Kidney (tissue), 14 donors: Measurements from ENCODE around the gene ZFYVE1. TPM values are rescaled to one million over a fixed set of nuclear protein-coding genes. Genes with fewer than 3 reads are reported as not detected.

Experiments
- DNase-seq, 5 donors: peaks; one replicate each; pipeline ENCODE4 v3.0.0-alpha.2; 2013 to 2020
- FAIRE-seq: peaks from 2 replicates; lab custom pipeline; 2012; peaks lifted over from hg19 to GRCh38; lab: Jason Lieb, UNC
- H3K27ac ChIP-seq, 2 donors: one replicate each; pipeline ENCODE4 v1.7.0; 2013; ENCODE audit warnings: low read depth in 2 of 2, low read length in 2 of 2, inconsistent platforms in 1 of 2
- H3K27me3 ChIP-seq: one replicate; pipeline ENCODE4 v1.7.1; 2013; ENCODE audit warnings: low read length, inconsistent platforms; ENCODE audit not compliant: control insufficient read depth, insufficient read depth
- H3K36me3 ChIP-seq, 3 donors: one replicate each; pipeline versions ENCODE4 v1.7.0 to v1.7.1; 2013; ENCODE audit warnings: low read length in 3 of 3, control low read depth in 1 of 3, inconsistent platforms in 1 of 3; ENCODE audit not compliant: insufficient read depth in 3 of 3, control insufficient read depth in 2 of 3
- H3K4me1 ChIP-seq, 3 donors: one replicate each; pipeline versions ENCODE4 v1.7.0 to v1.7.1; 2013; ENCODE audit warnings: low read length in 3 of 3, inconsistent platforms in 1 of 3, low read depth in 1 of 3; ENCODE audit not compliant: control insufficient read depth in 2 of 3, insufficient read depth in 2 of 3
- H3K4me3 ChIP-seq, 3 donors: one replicate each; pipeline versions ENCODE4 v1.7.0 to v1.8.1; 2013; ENCODE audit warnings: low read length in 3 of 3, control low read depth in 1 of 3, inconsistent platforms in 1 of 3
- H3K9ac ChIP-seq, 3 donors: one replicate each; pipeline versions ENCODE4 v1.7.0 to v1.7.1; 2013; ENCODE audit warnings: low read length in 3 of 3, control low read depth in 1 of 3, inconsistent platforms in 1 of 3
- H3K9me3 ChIP-seq, 3 donors: one replicate each; pipeline versions ENCODE4 v1.7.0 to v1.7.1; 2013; ENCODE audit warnings: low read length in 3 of 3, control low read depth in 1 of 3, inconsistent platforms in 1 of 3; ENCODE audit not compliant: control insufficient read depth in 2 of 3, insufficient read depth in 1 of 3
- CTCF ChIP-seq: IDR thresholded peaks from 3 replicates; pipeline ENCODE4 v1.5.1; 2012; ENCODE audit warnings: mild to moderate bottlenecking, moderate library complexity, borderline replicate concordance; ENCODE audit not compliant: insufficient read depth; ENCODE audit errors: extremely low read depth
- intact Hi-C: fragments of 100-400 bp; cut with DNase I; formaldehyde crosslinking; loops from one replicate; pipeline ENCODE4 v1.11.1; 2022
- polyA plus RNA-seq: library from polyadenylated mRNA; stranded (reverse); fragments of 350-450 nt; fragmentation: Illumina TruSeq; extraction: RNeasy Lipid Tissue Mini Kit (QIAGEN cat#74804); gene quantifications from one replicate; pipeline ENCODE4 v1.2.3, GENCODE V29; 2014; ENCODE audit warnings: low read depth, low replicate concordance; ENCODE audit not compliant: insufficient read depth
- total RNA-seq: library from RNA; stranded (reverse); fragmentation: NEBNext Ultra II Directional; extraction: Animal tissue kit (Norgen Biotek cat#: 25700); gene quantifications from one replicate; pipeline ENCODE4 v1.2.1, GENCODE V29; 2021
- donor health status: control.
- donor health status: control.
- donor health status: control.
- donor health status: control.
- donor health status: control.
- donor health status: DM: yes; HTN: yes; CAD: no.
- donor health status: Normal renal cell carcinoma (clear cell type).

Gene ZFYVE1
- total and polyA plus RNA-seq, 2 donors from 2014 or later = 10.7 to 18.8 TPM

- H3K9me3 ChIP-seq = no peaks in the 10 kb centered on the region
- H3K27ac ChIP-seq = no peak overlapping the region
- no peak for DNase-seq
- H3K4me1 ChIP-seq = no peaks in the 10 kb centered on the region
- FAIRE-seq = no peak
- intact Hi-C loops = no loop called here
- H3K36me3 ChIP-seq = peaks cover 5 to 27% (median 14%) of the 10 kb centered on the region in 3 donors
- H3K4me3 ChIP-seq = no peak overlapping the region
- H3K9ac ChIP-seq = no peak overlapping the region
- H3K27me3 ChIP-seq = no peaks in the 10 kb centered on the region
- TF ChIP-seq CTCF = no peak
These were observed 26.8 kb downstream of the ZFYVE1 start for GRCh38 chr14:73000073-73000472.

- DNase-seq = no peak
- Histone ChIP-seq H3K9ac (no peak overlapping the region), H3K9me3 (no peaks in the 10 kb centered on the region), H3K4me3 (no peak overlapping the region), H3K4me1 (no peaks in the 10 kb centered on the region), H3K36me3 (peaks cover 5 to 27% (median 14%) of the 10 kb centered on the region in 3 donors), H3K27ac (no peak overlapping the region), H3K27me3 (no peaks in the 10 kb centered on the region)
- intact Hi-C loops = no loop called here
- FAIRE-seq = no peak
- TF ChIP-seq CTCF = no peak
These were observed 27.6 kb downstream of the ZFYVE1 start for GRCh38 chr14:72999316-72999715.

- Histone ChIP-seq H3K36me3 (peaks cover 5 to 21% (median 14%) of the 10 kb centered on the region in 3 donors), H3K9ac (no peak overlapping the region), H3K4me3 (no peak overlapping the region), H3K9me3 (no peaks in the 10 kb centered on the region), H3K4me1 (no peaks in the 10 kb centered on the region), H3K27me3 (no peaks in the 10 kb centered on the region), H3K27ac (no peak overlapping the region)
- no peak for TF ChIP-seq CTCF
- no peak for FAIRE-seq
- DNase-seq = no peak
- intact Hi-C loops = no loop called here
These were observed 28.5 kb downstream of the ZFYVE1 start for GRCh38 chr14:72998252-72998903.
